GM06990 (cell line): Measurements from ENCODE around the gene CEP57L1.

Experiments used
- DNase-seq: peaks from one replicate; pipeline ENCODE4 v3.0.0-alpha.2; 2011; ENCODE audit not compliant: insufficient read length; ENCODE audit errors: extremely low read depth
- H3K27me3 ChIP-seq: replicated peaks from 2 replicates; pipeline ENCODE4 v1.6.0; 2011; ENCODE audit warnings: low read length; ENCODE audit not compliant: control insufficient read depth, insufficient read depth
- H3K36me3 ChIP-seq: 2 replicates; pipeline ENCODE4 v1.5.1; 2011; ENCODE audit warnings: low read length; ENCODE audit not compliant: control insufficient read depth, insufficient read depth
- H3K4me3 ChIP-seq: replicated peaks from 2 replicates; pipeline ENCODE4 v1.5.1; 2011; ENCODE audit warnings: low read depth, mild to moderate bottlenecking, control low read depth, low read length
- TF ChIP-seq, protein P1 (sequence below): IDR thresholded peaks from 2 replicates; pipeline ENCODE4 v1.5.1; 2011; ENCODE audit warnings: low read length, control low read depth, mild to moderate bottlenecking, inconsistent platforms; ENCODE audit not compliant: insufficient read depth, poor library complexity, severe bottlenecking

The CEP57L1 gene

DNA sequence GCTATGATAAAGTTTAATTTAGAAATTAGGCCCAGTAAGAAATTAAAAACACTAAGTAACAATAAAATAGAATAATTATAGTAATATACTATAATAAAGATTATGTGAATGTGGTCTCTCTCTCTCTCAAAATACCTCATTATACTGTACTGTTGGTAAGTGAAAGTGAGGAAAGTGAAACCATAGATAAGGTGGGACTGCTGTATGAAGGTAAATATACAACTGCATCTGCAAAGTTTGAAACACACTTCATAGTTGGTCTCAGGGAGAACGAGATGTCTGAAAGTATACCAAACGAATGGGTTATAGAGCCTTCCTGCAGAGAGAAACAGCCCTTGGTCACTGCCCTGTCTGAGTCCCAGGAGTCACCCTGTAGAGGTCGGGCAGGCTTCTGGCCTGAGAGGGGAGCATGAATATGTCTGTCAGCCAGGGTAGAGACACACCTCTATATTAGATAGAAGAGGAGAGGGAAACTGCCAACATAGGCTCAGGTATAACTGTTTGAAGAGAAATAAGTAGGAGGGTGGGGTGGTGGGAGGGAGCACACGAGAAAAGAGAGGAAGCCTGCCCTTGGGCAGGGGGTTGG, 32.4 kb upstream of the CEP57L1 start:
- no peaks in the 10 kb centered on the region for H3K36me3 ChIP-seq
- DNase-seq = no peak
- H3K27me3 ChIP-seq = no peaks in the 10 kb centered on the region; the same call in 1 of the 2 replicates
- TF ChIP-seq, protein P1, sequence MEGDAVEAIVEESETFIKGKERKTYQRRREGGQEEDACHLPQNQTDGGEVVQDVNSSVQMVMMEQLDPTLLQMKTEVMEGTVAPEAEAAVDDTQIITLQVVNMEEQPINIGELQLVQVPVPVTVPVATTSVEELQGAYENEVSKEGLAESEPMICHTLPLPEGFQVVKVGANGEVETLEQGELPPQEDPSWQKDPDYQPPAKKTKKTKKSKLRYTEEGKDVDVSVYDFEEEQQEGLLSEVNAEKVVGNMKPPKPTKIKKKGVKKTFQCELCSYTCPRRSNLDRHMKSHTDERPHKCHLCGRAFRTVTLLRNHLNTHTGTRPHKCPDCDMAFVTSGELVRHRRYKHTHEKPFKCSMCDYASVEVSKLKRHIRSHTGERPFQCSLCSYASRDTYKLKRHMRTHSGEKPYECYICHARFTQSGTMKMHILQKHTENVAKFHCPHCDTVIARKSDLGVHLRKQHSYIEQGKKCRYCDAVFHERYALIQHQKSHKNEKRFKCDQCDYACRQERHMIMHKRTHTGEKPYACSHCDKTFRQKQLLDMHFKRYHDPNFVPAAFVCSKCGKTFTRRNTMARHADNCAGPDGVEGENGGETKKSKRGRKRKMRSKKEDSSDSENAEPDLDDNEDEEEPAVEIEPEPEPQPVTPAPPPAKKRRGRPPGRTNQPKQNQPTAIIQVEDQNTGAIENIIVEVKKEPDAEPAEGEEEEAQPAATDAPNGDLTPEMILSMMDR = no peak
- no peak overlapping the region for H3K4me3 ChIP-seq

DNA sequence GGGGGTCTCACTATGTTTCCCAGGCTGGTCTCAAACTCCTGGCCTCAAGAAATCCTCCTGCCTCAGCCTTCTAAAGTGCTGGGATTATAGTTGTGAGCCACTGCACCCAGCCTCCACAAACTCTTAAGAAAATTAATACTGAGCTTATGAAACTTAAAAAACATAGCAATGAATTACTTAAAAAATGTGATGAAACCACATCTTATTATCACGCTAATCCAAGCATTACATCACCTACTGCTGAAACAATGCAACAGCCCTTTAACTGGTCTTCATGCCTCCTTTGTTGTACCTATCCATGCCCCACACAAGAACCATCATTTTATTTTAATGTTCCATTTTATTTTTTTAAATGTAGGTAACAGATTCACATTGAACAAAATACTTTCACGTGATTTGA, 25.6 kb upstream of the CEP57L1 start:
- no peak overlapping the region for H3K4me3 ChIP-seq
- TF ChIP-seq, protein P1 = no peak
- no peak for DNase-seq
- no peaks in the 10 kb centered on the region for H3K36me3 ChIP-seq
- no peaks in the 10 kb centered on the region for H3K27me3 ChIP-seq

DNA sequence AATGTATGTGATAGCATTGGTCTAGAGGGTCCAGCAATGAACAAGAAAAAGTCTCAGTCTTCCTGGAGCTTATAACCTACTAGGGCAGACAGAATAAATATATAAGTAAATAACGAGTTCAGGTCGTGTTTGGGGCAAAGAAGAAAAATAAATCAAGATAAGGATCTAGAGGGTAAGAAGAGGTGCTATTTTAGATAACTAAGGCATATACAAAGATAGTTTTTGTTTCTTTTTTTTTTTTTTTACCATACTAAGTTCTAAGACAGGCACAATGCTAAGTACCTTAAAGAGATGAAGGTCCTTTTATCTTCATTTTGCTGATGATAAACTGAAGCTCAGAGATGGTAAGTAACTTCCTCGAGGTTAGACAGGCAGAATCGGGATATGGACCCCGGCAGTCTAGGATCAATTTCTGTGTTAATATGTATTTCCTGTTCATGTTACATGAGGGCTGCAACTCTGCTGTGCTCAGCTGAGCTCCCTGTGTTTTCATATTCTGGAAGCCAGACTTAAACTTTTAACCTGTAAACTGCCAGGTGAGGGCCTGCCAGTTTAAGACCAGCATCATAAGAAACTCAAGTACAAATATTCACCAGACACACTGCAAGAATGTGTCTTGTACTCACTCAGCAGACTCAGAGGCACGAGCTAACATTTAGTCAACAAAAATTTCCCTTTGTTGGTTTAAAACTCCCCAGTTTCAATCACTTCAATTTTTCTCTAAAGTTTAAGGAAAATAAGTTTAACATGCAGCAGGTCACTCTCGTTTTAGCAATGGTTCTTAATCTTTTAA, 24.0 kb upstream of the CEP57L1 start:
- Histone ChIP-seq H3K36me3 (no peaks in the 10 kb centered on the region), H3K27me3 (no peaks in the 10 kb centered on the region), H3K4me3 (no peak overlapping the region)
- TF ChIP-seq, protein P1 = no peak
- no peak for DNase-seq

DNA sequence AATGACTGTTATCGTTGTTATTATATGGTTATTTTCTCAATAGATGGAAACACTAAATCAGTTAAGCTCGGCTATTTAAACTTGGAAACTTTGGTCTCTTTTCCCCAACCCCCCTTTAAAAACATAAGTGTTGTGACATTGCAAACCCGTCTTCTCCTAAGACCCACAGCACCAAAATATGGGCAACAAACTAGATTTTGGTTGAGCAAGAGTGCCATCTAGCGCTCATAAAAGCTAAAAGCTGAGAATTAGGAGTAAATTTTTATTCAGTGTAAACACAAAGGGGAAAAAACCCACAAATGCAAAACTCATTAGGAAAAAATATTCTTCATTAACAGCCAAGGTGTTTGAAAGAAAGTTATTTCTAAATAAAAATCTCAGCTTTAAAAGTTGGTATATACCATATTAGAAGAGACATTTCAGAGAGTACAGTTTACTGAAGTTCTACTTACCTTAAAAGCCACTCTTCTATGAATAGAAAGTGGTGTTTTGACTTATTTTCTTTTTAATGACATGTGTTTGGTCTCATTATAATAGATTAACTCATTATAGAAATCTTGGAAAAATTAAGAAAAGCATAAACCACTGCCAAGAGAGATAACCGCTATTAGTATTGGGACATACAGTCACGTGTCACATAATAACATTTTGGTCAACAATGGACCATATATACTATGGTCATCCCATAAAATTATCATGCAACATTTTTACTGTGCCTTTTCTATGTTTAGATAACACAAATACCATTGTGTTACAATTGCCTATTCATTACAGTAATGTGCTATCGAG, 21.8 kb upstream of the CEP57L1 start:
- Histone ChIP-seq H3K27me3 (no peaks in the 10 kb centered on the region), H3K4me3 (no peak overlapping the region), H3K36me3 (no peaks in the 10 kb centered on the region)
- peak; percentile 25 for DNase-seq
- TF ChIP-seq, protein P1 = peak; percentile 56

DNA sequence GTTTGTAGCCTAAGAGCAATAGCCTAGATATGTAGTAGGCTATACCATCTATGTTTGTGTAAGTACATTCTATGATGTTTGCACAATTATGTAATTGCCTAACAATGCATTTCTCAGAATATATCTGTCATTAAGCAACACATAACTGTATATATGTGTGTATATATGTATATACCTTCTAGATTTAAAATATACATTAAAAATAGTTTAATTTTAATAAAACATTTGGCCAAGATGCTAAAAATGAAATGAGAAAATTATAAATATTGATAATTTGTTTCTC, 21.2 kb upstream of the CEP57L1 start:
- Histone ChIP-seq H3K36me3 (no peaks in the 10 kb centered on the region), H3K4me3 (no peak overlapping the region), H3K27me3 (no peaks in the 10 kb centered on the region)
- TF ChIP-seq, protein P1 = no peak
- no peak for DNase-seq
